Measurements from ENCODE around the gene SIL1. TPM values are rescaled to one million over a fixed set of nuclear protein-coding genes. Genes with fewer than 3 reads are reported as not detected.

SIL1 gene
- polyA plus RNA-seq, 2 of the 4 experiments (the other 2 are of a cell fraction) = 27.6 to 45.5 TPM

DNA sequence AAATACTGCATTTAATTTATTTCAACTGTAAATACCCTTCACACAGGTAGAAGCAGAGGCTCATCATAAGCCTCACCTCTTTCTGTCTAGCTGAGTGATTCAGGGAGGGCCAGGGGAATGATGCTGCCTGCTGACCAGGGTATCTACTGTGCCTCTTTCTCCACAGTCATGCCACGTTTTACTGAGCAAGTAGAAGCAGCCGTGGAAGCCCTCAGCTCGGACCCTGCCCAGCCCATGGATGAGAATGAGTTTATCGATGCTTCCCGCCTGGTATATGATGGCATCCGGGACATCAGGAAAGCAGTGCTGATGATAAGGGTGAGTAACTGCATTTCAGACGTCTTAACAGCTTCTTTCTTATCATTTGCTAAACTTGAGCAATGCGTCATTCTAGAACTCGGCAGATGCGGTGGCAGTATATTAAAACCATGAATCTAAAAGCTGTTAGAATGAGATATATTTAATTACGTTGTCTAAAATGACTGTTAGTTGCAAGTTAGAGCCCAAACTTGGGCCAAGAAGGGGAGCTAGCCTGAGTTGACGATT is 273.0 kb downstream of the SIL1 start:
- ATAC-seq = no peak
- ChIA-PET POLR2A (no interaction called here), CTCF (interaction anchor here (1.1 to 1.2 kb wide), 2 partner anchors 26 to 28 kb away, joined by 3 read pairs; no protein-coding TSS in a partner anchor)
- TF ChIP-seq CEBPB (IDR thresholded peaks at IDR 0.05) (no peak), POLR2A (IDR thresholded peaks at IDR 0.05; ENCODE audit: low read length) (no peak), EHF (CRISPR knock-in tag; IDR thresholded peaks at IDR 0.05) (no peak), RAD21 (conservative IDR thresholded peaks at IDR 0.05 in 1 of 2, IDR thresholded peaks at IDR 0.05 in 1 of 2) (no peak), POLR2AphosphoS2 (conservative IDR thresholded peaks at IDR 0.05; ENCODE audit: low read length) (no peak), ESRRA (IDR thresholded peaks at IDR 0.05; ENCODE audit: borderline replicate concordance, low read length) (no peak), GATA3 (IDR thresholded peaks at IDR 0.05; ENCODE audit: borderline replicate concordance) (no peak), CHD4 (IDR thresholded peaks at IDR 0.05; ENCODE audit: borderline replicate concordance) (no peak), RFX5 (IDR thresholded peaks at IDR 0.05) (no peak), ZFP36 (IDR thresholded peaks at IDR 0.05; ENCODE audit: borderline replicate concordance, partially characterized antibody) (no peak), HOXB13 (CRISPR knock-in tag; IDR thresholded peaks at IDR 0.05; ENCODE audit: low read depth) (no peak), FOXS1 (CRISPR knock-in tag; IDR thresholded peaks at IDR 0.05) (no peak), BHLHE40 (IDR thresholded peaks at IDR 0.05; ENCODE audit: low read depth, low read length) (no peak), RARB (CRISPR knock-in tag; IDR thresholded peaks at IDR 0.05) (no peak), EHMT2 (IDR thresholded peaks at IDR 0.05; ENCODE audit: low read depth) (no peak), NPAS2 (CRISPR knock-in tag; IDR thresholded peaks at IDR 0.05; ENCODE audit: borderline replicate concordance) (no peak)
- TF ChIP-seq, protein P1, sequence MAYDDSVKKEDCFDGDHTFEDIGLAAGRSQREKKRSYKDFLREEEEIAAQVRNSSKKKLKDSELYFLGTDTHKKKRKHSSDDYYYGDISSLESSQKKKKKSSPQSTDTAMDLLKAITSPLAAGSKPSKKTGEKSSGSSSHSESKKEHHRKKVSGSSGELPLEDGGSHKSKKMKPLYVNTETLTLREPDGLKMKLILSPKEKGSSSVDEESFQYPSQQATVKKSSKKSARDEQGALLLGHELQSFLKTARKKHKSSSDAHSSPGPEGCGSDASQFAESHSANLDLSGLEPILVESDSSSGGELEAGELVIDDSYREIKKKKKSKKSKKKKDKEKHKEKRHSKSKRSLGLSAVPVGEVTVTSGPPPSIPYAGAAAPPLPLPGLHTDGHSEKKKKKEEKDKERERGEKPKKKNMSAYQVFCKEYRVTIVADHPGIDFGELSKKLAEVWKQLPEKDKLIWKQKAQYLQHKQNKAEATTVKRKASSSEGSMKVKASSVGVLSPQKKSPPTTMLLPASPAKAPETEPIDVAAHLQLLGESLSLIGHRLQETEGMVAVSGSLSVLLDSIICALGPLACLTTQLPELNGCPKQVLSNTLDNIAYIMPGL (CRISPR knock-in tag; IDR thresholded peaks at IDR 0.05; ENCODE audit: borderline replicate concordance) = no peak
- TF ChIP-seq, protein P2, sequence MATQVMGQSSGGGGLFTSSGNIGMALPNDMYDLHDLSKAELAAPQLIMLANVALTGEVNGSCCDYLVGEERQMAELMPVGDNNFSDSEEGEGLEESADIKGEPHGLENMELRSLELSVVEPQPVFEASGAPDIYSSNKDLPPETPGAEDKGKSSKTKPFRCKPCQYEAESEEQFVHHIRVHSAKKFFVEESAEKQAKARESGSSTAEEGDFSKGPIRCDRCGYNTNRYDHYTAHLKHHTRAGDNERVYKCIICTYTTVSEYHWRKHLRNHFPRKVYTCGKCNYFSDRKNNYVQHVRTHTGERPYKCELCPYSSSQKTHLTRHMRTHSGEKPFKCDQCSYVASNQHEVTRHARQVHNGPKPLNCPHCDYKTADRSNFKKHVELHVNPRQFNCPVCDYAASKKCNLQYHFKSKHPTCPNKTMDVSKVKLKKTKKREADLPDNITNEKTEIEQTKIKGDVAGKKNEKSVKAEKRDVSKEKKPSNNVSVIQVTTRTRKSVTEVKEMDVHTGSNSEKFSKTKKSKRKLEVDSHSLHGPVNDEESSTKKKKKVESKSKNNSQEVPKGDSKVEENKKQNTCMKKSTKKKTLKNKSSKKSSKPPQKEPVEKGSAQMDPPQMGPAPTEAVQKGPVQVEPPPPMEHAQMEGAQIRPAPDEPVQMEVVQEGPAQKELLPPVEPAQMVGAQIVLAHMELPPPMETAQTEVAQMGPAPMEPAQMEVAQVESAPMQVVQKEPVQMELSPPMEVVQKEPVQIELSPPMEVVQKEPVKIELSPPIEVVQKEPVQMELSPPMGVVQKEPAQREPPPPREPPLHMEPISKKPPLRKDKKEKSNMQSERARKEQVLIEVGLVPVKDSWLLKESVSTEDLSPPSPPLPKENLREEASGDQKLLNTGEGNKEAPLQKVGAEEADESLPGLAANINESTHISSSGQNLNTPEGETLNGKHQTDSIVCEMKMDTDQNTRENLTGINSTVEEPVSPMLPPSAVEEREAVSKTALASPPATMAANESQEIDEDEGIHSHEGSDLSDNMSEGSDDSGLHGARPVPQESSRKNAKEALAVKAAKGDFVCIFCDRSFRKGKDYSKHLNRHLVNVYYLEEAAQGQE (IDR thresholded peaks at IDR 0.05) = no peak
- TF ChIP-seq, protein P3, sequence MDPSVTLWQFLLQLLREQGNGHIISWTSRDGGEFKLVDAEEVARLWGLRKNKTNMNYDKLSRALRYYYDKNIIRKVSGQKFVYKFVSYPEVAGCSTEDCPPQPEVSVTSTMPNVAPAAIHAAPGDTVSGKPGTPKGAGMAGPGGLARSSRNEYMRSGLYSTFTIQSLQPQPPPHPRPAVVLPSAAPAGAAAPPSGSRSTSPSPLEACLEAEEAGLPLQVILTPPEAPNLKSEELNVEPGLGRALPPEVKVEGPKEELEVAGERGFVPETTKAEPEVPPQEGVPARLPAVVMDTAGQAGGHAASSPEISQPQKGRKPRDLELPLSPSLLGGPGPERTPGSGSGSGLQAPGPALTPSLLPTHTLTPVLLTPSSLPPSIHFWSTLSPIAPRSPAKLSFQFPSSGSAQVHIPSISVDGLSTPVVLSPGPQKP (IDR thresholded peaks at IDR 0.05; ENCODE audit: low read depth, low read length) = no peak
- no peak for FAIRE-seq
- Histone ChIP-seq H3K9me3 (no peaks in the 10 kb centered on the region), H3K27ac (no peak overlapping the region), H3K4me3 (no peak overlapping the region), H3K4me2 (no peak overlapping the region), H3K4me1 (peaks cover 4% of the 10 kb centered on the region; the same call in 1 of the 3 replicates)
- DNase-seq (ENCODE audit: low read depth in 1 of 2, low spot score in 1 of 2) = no peak
- 87% methylated on average over 12 of the region's 12 CpGs for WGBS (ENCODE audit: missing lambda C conversion rate)

DNA sequence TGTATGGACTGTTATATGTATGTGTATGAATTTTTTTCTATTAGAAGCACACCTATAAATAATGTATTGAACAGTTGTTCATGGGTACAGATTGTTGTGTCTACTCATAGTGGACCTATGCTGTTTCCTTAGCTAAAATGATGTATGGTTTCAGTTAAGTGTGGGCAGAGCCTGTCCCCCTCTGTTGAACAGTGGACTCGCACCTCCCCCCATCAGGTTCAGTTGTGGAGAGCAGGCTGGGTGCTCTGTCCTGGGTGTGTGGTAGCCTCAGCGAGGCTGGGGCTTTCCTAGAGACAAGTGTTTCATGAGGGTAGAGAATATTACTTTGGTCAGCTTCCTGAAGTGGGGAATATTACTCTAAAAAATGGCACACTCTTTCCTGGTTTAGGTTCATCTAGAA is 275.7 kb downstream of the SIL1 start:
- POLR2A ChIA-PET = no interaction called here
- Histone ChIP-seq H3K4me1 (peaks cover 4% of the 10 kb centered on the region; the same call in 1 of the 3 replicates), H3K4me2 (no peak overlapping the region), H3K4me3 (no peak overlapping the region), H3K27ac (no peak overlapping the region), H3K9me3 (no peaks in the 10 kb centered on the region)
- ATAC-seq = no peak; a peak in 1 of 6 replicates
- WGBS (ENCODE audit: missing lambda C conversion rate) = 84% methylated on average over 2 of the region's 2 CpGs
- no peak for FAIRE-seq
- TF ChIP-seq CEBPB (IDR thresholded peaks at IDR 0.05) (no peak), RNF2 (IDR thresholded peaks at IDR 0.05; ENCODE audit: borderline replicate concordance, low read depth) (no peak), EHF (CRISPR knock-in tag; IDR thresholded peaks at IDR 0.05) (no peak), TP53 (CRISPR knock-in tag; IDR thresholded peaks at IDR 0.05) (no peak), NPAS2 (CRISPR knock-in tag; IDR thresholded peaks at IDR 0.05; ENCODE audit: borderline replicate concordance) (no peak), FOXS1 (CRISPR knock-in tag; IDR thresholded peaks at IDR 0.05) (no peak), RCOR1 (IDR thresholded peaks at IDR 0.05; ENCODE audit: low read depth, low read length) (no peak), EHMT2 (IDR thresholded peaks at IDR 0.05; ENCODE audit: low read depth) (no peak), POLR2A (IDR thresholded peaks at IDR 0.05; ENCODE audit: low read length) (no peak), CHD2 (IDR thresholded peaks at IDR 0.05; ENCODE audit: low read length, partially characterized antibody) (no peak), SREBF2 (IDR thresholded peaks at IDR 0.05) (no peak), TFCP2L1 (CRISPR knock-in tag; IDR thresholded peaks at IDR 0.05) (no peak), ZC3H11A (IDR thresholded peaks at IDR 0.05) (no peak), PHF8 (IDR thresholded peaks at IDR 0.05; ENCODE audit: borderline replicate concordance, low read depth) (no peak), ZFP36 (IDR thresholded peaks at IDR 0.05; ENCODE audit: borderline replicate concordance, partially characterized antibody) (no peak)
- TF ChIP-seq, protein P4, sequence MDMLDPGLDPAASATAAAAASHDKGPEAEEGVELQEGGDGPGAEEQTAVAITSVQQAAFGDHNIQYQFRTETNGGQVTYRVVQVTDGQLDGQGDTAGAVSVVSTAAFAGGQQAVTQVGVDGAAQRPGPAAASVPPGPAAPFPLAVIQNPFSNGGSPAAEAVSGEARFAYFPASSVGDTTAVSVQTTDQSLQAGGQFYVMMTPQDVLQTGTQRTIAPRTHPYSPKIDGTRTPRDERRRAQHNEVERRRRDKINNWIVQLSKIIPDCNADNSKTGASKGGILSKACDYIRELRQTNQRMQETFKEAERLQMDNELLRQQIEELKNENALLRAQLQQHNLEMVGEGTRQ (IDR thresholded peaks at IDR 0.05) = no peak
- CTCF ChIA-PET = interaction anchor here (1.9 kb wide), 1 partner anchor 98 kb away, joined by 5 read pairs; no protein-coding TSS in a partner anchor
- no peak for DNase-seq (ENCODE audit: low read depth in 1 of 2, low spot score in 1 of 2)

All from A549 (cell line).